GM19467 (cell line): Measurements from ENCODE around the gene NR0B2.
A peak's percentile ranks its signal among the peaks of the same experiment; 100 is the strongest.
"Not testable (repeated sequence)": the region's sequence is repeated elsewhere in the genome, so short reads cannot be mapped to it uniquely, and the experiment has no call there.

Experiments used
- ATAC-seq: cut with Tn5 transposase; IDR thresholded peaks from one replicate; pipeline ENCODE4 v1.9.1; 2021; ENCODE audit warnings: mild to moderate bottlenecking, moderate library complexity; ENCODE audit not compliant: unreplicated experiment

The NR0B2 gene

GRCh38 chr1:26894263-26894662 is 19.5 kb downstream of the NR0B2 start:
- ATAC-seq: no peak

GRCh38 chr1:26890467-26890796 is 23.3 kb downstream of the NR0B2 start:
- ATAC-seq: no peak

GRCh38 chr1:26889551-26890466 is 24.0 kb downstream of the NR0B2 start, which contains the start of gene GPN2:
Gene GPN2, minus strand, starts transcription at chr1:26890283. Its CDS starts 187 bp downstream, at chr1:26890096.
- ATAC-seq: peak; percentile 84

- no peak for ATAC-seq
These were observed 25.5 kb downstream of the NR0B2 start for GRCh38 chr1:26888231-26888630.

- no peak for ATAC-seq
These were observed 26.6 kb downstream of the NR0B2 start for GRCh38 chr1:26887125-26887524.

- ATAC-seq: no peak
These were observed 30.9 kb downstream of the NR0B2 start for GRCh38 chr1:26882696-26883463.

GRCh38 chr1:26881611-26882010 is 32.2 kb downstream of the NR0B2 start:
- not testable (repeated sequence) for ATAC-seq

- ATAC-seq: no peak
These were observed 34.0 kb downstream of the NR0B2 start for GRCh38 chr1:26879793-26880192.

- ATAC-seq: no peak
These were observed 36.4 kb downstream of the NR0B2 start for GRCh38 chr1:26877326-26877725.

- no peak for ATAC-seq
These were observed 38.9 kb downstream of the NR0B2 start for GRCh38 chr1:26874896-26875295.

GRCh38 chr1:26873097-26873496 is 40.7 kb downstream of the NR0B2 start:
- not testable (repeated sequence) for ATAC-seq

- peak; percentile 91 for ATAC-seq
These were observed 48.9 kb downstream of the NR0B2 start for GRCh38 chr1:26864610-26865480.

- ATAC-seq: no peak
These were observed 50.1 kb downstream of the NR0B2 start for GRCh38 chr1:26863685-26864077.

GRCh38 chr1:26862781-26863684 is 50.7 kb downstream of the NR0B2 start, which contains the start of gene SFN:
Gene SFN, plus strand, starts transcription at chr1:26863149. Its CDS starts 64 bp downstream, at chr1:26863213.
- ATAC-seq: no peak

- ATAC-seq: no peak
These were observed 51.8 kb downstream of the NR0B2 start for GRCh38 chr1:26861889-26862378.
